Transverse colon (tissue), 4 donors: Measurements from ENCODE around the gene PLA2G2D.

ENCODE experiments used
- EP300 ChIP-seq: sonication (generic); formaldehyde crosslinking; IDR thresholded peaks from one replicate; pipeline ENCODE4 v1.6.1; 2017; ENCODE audit warnings: antibody characterized with exemption, low read depth
- POLR2A ChIP-seq: fragments of 450-650 bp; IDR thresholded peaks from one replicate; pipeline ENCODE4 v1.6.1; 2016; ENCODE audit warnings: antibody characterized with exemption, mild to moderate bottlenecking, moderate library complexity
- POLR2AphosphoS5 ChIP-seq, 3 donors: sonication (generic); formaldehyde crosslinking; IDR thresholded peaks; one replicate each; pipeline ENCODE4 v1.6.1; 2016; ENCODE audit warnings: antibody characterized with exemption in 3 of 3
- TF ChIP-seq, protein P1 (sequence below), 5 experiments: fragments of 200-600 bp in 3 of 5; fragments of 450-650 bp in 2 of 5; sonication (generic) in 3 of 5; IDR thresholded peaks; 1 replicate in 2 of 5; 2 replicates in 3 of 5; pipeline ENCODE4 v1.5.1; 2016 to 2017; ENCODE audit warnings: antibody characterized with exemption in 5 of 5, inconsistent platforms in 3 of 5, mild to moderate bottlenecking in 2 of 5, moderate library complexity in 1 of 5

DNA sequence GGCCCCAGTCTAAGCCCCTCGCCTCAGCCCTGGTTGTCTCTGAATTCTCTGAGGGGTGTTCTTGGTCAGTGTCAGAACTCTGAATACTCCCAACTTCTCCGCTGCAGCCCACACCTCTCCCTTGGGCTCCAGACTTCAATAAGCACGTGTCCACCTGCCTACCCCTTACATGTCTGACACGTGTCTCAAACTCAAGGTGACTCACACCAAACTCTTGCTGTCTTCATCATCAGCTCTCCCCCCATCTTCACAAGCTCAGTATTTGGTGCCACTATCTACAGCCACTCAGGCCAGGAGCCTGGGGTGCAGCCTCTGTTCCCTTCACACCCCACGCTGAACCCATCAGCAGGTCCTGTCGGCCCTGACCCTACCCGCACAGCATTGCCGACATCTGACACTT is 47.8 kb upstream of the PLA2G2D start:
- TF ChIP-seq EP300 (no peak), POLR2AphosphoS5 (IDR thresholded peaks at IDR 0.05) (no peak), POLR2A (no peak)
- TF ChIP-seq, protein P1, sequence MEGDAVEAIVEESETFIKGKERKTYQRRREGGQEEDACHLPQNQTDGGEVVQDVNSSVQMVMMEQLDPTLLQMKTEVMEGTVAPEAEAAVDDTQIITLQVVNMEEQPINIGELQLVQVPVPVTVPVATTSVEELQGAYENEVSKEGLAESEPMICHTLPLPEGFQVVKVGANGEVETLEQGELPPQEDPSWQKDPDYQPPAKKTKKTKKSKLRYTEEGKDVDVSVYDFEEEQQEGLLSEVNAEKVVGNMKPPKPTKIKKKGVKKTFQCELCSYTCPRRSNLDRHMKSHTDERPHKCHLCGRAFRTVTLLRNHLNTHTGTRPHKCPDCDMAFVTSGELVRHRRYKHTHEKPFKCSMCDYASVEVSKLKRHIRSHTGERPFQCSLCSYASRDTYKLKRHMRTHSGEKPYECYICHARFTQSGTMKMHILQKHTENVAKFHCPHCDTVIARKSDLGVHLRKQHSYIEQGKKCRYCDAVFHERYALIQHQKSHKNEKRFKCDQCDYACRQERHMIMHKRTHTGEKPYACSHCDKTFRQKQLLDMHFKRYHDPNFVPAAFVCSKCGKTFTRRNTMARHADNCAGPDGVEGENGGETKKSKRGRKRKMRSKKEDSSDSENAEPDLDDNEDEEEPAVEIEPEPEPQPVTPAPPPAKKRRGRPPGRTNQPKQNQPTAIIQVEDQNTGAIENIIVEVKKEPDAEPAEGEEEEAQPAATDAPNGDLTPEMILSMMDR (IDR thresholded peaks at IDR 0.05), result no peak
